ENCODE results near the gene SVIL.
"Not testable (repeated sequence)": the region's sequence is repeated elsewhere in the genome, so short reads cannot be mapped to it uniquely, and the experiment has no call there.

Gene SVIL

GRCh38 chr10:29648114-29648982 is 13.6 kb upstream of the SVIL start:
- DNase-seq: peak in 1 of 5 donors; percentile 9

- DNase-seq: no peak
Observed at GRCh38 chr10:29647478-29647877, 12.7 kb upstream of the SVIL start.

- DNase-seq: no peak
Observed at GRCh38 chr10:29646960-29647461, 12.2 kb upstream of the SVIL start.

GRCh38 chr10:29646238-29646902 is 11.6 kb upstream of the SVIL start:
- no peak for DNase-seq

GRCh38 chr10:29643771-29644501 is 9.2 kb upstream of the SVIL start:
- no peak for DNase-seq

- DNase-seq: no peak
Observed at GRCh38 chr10:29642990-29643389, 8.2 kb upstream of the SVIL start.

- DNase-seq: no peak
Observed at GRCh38 chr10:29637537-29637936, 2.8 kb upstream of the SVIL start.

- peak in 1 of 5 donors; percentile 34 for DNase-seq
Observed at GRCh38 chr10:29636178-29636577, 1.4 kb upstream of the SVIL start.

GRCh38 chr10:29635711-29636144 is 957 bp upstream of the SVIL start:
- no peak for DNase-seq

- DNase-seq: no peak
Observed at GRCh38 chr10:29634105-29634504, 666 bp downstream of the SVIL start.

- DNase-seq: no peak
Observed at GRCh38 chr10:29631049-29631339, 3.8 kb downstream of the SVIL start.

- no peak for DNase-seq
Observed at GRCh38 chr10:29630205-29631048, 4.3 kb downstream of the SVIL start.

GRCh38 chr10:29628912-29629526 is 5.8 kb downstream of the SVIL start:
- no peak for DNase-seq

GRCh38 chr10:29628311-29628710 is 6.5 kb downstream of the SVIL start:
- no peak for DNase-seq

- DNase-seq: no peak
Observed at GRCh38 chr10:29627201-29628132, 7.3 kb downstream of the SVIL start.

GRCh38 chr10:29624357-29624756 is 10.4 kb downstream of the SVIL start:
- DNase-seq: not testable (repeated sequence)

- DNase-seq: no peak
Observed at GRCh38 chr10:29623797-29624196, 11.0 kb downstream of the SVIL start.

GRCh38 chr10:29622382-29622922 is 12.3 kb downstream of the SVIL start:
- DNase-seq: no peak

- DNase-seq: no peak
Observed at GRCh38 chr10:29621161-29621560, 13.6 kb downstream of the SVIL start.

GRCh38 chr10:29620112-29620690 is 14.6 kb downstream of the SVIL start:
- DNase-seq: no peak
